ENCODE results near the gene TSPAN11. TPM values are rescaled to one million over a fixed set of nuclear protein-coding genes. Genes with fewer than 3 reads are reported as not detected.

Gene TSPAN11
- total RNA-seq, 4 donors from 2014 or later, result 1.5 to 3.0 (median 2.9) TPM

DNA sequence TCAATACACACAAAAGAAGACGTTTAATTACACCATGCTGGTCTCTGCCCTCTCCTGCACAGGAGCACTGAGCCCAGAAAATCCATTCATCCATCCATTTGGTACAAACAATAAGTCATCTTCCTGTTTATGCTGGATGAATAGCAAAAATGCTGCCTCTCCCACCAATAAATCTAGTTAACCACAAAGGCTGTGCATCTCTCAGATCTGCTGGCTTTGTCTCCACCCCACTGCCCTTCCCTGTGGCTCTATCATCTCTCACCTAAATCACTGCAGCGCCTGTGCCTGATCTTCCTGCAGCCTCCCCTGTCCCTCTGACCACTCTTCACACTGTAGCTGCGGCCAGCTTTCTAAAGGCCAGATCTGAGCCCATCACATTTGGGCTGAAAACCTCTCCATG lies 74.2 kb downstream of the TSPAN11 start:
- DNase-seq, result no peak
- Histone ChIP-seq H3K27me3 (no peaks in the 10 kb centered on the region), H3K4me3 (no peak overlapping the region), H3K36me3 (no peaks in the 10 kb centered on the region), H3K4me1 (peaks cover 0 to under 1% (median 0%) of the 10 kb centered on the region in 4 donors), H3K27ac (no peak overlapping the region), H3K9me3 (no peaks in the 10 kb centered on the region)
- TF ChIP-seq, protein P1, sequence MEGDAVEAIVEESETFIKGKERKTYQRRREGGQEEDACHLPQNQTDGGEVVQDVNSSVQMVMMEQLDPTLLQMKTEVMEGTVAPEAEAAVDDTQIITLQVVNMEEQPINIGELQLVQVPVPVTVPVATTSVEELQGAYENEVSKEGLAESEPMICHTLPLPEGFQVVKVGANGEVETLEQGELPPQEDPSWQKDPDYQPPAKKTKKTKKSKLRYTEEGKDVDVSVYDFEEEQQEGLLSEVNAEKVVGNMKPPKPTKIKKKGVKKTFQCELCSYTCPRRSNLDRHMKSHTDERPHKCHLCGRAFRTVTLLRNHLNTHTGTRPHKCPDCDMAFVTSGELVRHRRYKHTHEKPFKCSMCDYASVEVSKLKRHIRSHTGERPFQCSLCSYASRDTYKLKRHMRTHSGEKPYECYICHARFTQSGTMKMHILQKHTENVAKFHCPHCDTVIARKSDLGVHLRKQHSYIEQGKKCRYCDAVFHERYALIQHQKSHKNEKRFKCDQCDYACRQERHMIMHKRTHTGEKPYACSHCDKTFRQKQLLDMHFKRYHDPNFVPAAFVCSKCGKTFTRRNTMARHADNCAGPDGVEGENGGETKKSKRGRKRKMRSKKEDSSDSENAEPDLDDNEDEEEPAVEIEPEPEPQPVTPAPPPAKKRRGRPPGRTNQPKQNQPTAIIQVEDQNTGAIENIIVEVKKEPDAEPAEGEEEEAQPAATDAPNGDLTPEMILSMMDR (IDR thresholded peaks at IDR 0.05), result no peak
- intact Hi-C loops (cut with DNase I; ENCODE audit: low total_unique reads), result no loop called here
- in situ Hi-C loops (cut with MboI; ENCODE audit: low pct_ligation_motif_present in 1 of 4, low pct_unique_long_range_greater_than_20kb in 1 of 4, low sequenced_read_pairs in 3 of 4), result no loop called here
- 65 to 79% methylated on average over 2 to 3 of the region's 3 CpGs for WGBS, 2 donors (ENCODE audit: low coverage in 1 of 2)

DNA sequence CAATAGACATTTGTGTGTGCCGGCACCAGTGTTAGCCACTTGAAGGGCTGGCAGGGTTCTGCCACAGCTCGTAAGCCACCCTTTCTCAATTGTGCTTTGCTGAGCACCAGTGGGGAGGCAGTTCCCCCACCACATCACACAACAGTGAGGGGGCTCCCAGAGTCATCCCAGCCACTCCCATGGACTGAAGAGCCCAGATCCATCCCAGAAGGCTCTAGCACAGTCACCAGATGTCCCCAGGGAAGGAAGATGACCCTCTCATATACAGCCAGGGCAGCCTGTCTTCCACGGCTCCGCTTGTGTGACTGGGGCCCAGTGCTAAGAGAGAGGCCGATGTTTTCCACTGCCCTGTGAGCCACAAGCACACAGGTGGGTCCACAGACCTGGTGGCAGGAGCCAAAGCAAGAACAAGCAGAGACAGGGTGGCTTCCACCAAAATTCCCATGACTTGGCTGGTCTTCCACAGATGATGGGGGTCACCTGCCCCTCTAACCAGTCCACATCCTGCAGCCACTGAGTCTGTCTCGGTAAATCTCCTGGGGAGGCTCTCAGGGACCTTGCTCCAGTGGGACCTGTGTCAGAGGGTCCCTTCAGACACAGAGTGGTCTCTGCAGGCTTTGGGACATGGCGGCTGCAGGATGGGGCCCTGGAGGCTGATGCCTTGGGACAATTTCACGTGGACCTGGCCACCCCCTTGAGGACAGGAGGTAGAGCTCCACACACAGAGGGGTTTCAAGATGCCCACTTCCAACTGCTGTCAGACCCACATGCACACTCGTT lies 75.2 kb downstream of the TSPAN11 start:
- Histone ChIP-seq H3K4me3 (no peak overlapping the region), H3K27ac (no peak overlapping the region), H3K27me3 (no peaks in the 10 kb centered on the region), H3K9me3 (no peaks in the 10 kb centered on the region), H3K36me3 (no peaks in the 10 kb centered on the region), H3K4me1 (peaks cover 0 to 5% (median 0%) of the 10 kb centered on the region in 4 donors)
- in situ Hi-C loops (cut with MboI; ENCODE audit: low pct_ligation_motif_present in 1 of 4, low pct_unique_long_range_greater_than_20kb in 1 of 4, low sequenced_read_pairs in 3 of 4) (no loop called here), intact Hi-C loops (cut with DNase I; ENCODE audit: low total_unique reads) (no loop called here)
- TF ChIP-seq EP300 (IDR thresholded peaks at IDR 0.05; ENCODE audit: low read depth), result no peak
- TF ChIP-seq, protein P1 (IDR thresholded peaks at IDR 0.05), result no peak
- TF ChIP-seq POLR2AphosphoS5 (IDR thresholded peaks at IDR 0.05), result no peak
- TF ChIP-seq POLR2A (IDR thresholded peaks at IDR 0.05), result no peak
- 60 to 91% methylated on average over 1 to 8 of the region's 9 CpGs for WGBS, 2 donors (ENCODE audit: low coverage in 1 of 2)
- no peak for DNase-seq

DNA sequence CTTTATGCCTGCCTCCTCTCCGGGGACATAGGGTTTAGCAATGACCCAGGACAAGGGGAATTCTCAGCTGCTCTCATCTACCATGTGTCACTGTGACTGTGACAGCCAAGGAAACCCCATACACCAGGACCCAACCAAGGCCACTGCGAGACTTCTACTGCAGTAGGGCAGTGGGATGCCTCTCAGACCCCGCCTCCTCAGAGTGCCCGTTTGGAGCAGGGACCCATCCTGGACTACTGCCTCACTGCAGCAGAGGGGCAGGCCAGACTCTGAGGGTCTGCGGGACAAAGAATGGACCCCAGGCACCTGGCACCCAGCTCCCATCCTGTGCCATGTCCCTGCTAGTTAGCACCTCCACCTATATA lies 75.8 kb downstream of the TSPAN11 start:
- intact Hi-C loops (cut with DNase I; ENCODE audit: low total_unique reads), result no loop called here
- Histone ChIP-seq H3K36me3 (no peaks in the 10 kb centered on the region), H3K4me1 (peaks cover 0 to 5% (median 0%) of the 10 kb centered on the region in 4 donors), H3K27ac (no peak overlapping the region), H3K27me3 (no peaks in the 10 kb centered on the region), H3K4me3 (no peak overlapping the region), H3K9me3 (no peaks in the 10 kb centered on the region)
- no peak for DNase-seq
- WGBS, 2 donors (ENCODE audit: low coverage in 1 of 2), result 86 to 96% methylated on average over 4 to 5 of the region's 5 CpGs
- TF ChIP-seq, protein P1 (IDR thresholded peaks at IDR 0.05), result no peak
- TF ChIP-seq EP300 (IDR thresholded peaks at IDR 0.05; ENCODE audit: low read depth), result no peak
- in situ Hi-C loops (cut with MboI; ENCODE audit: low pct_ligation_motif_present in 1 of 4, low pct_unique_long_range_greater_than_20kb in 1 of 4, low sequenced_read_pairs in 3 of 4), result no loop called here

DNA sequence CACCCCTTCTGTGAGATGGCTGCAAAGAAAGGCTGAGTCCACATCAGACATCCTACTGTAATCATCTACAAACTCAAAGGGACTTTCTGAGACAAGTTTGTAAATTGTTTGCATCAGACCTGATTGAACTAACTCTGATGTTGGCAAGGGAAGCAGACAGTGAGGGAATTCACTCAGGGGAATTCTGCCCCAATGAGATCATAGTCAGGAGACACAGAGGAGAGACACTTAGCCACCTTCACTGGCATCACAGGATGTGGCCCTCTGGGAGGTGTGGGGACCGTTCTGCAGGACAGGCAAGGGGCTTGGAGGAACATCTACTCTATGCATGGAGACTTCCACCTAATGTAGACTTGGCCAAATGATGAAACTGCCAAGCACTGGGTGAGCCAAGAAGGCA lies 76.5 kb downstream of the TSPAN11 start:
- TF ChIP-seq POLR2AphosphoS5 (IDR thresholded peaks at IDR 0.05) (no peak), EP300 (IDR thresholded peaks at IDR 0.05; ENCODE audit: low read depth) (no peak), POLR2A (IDR thresholded peaks at IDR 0.05) (no peak)
- TF ChIP-seq, protein P1 (IDR thresholded peaks at IDR 0.05), result no peak
- DNase-seq, result no peak
- no peaks in the 10 kb centered on the region for H3K36me3 ChIP-seq
- H3K27ac ChIP-seq, result no peak overlapping the region
- H3K4me3 ChIP-seq, result no peak overlapping the region
- H3K27me3 ChIP-seq, result no peaks in the 10 kb centered on the region
- WGBS, 2 donors (ENCODE audit: low coverage in 1 of 2), result 77 to 80% methylated on average over 1 of the region's 1 CpG
- in situ Hi-C loops (cut with MboI; ENCODE audit: low pct_ligation_motif_present in 1 of 4, low pct_unique_long_range_greater_than_20kb in 1 of 4, low sequenced_read_pairs in 3 of 4), result no loop called here
- intact Hi-C loops (cut with DNase I; ENCODE audit: low total_unique reads), result no loop called here
- H3K9me3 ChIP-seq, result no peaks in the 10 kb centered on the region
- H3K4me1 ChIP-seq, result peaks cover 0 to 5% (median 0%) of the 10 kb centered on the region in 4 donors
